Transverse colon (tissue), 4 donors: ENCODE measurements around the gene ACVR1B.

Source experiments
- EP300 ChIP-seq: sonication (generic); formaldehyde crosslinking; IDR thresholded peaks from one replicate; pipeline ENCODE4 v1.6.1; 2017; ENCODE audit warnings: antibody characterized with exemption, low read depth
- POLR2A ChIP-seq: fragments of 450-650 bp; IDR thresholded peaks from one replicate; pipeline ENCODE4 v1.6.1; 2016; ENCODE audit warnings: antibody characterized with exemption, mild to moderate bottlenecking, moderate library complexity
- POLR2AphosphoS5 ChIP-seq, 3 donors: sonication (generic); formaldehyde crosslinking; IDR thresholded peaks; one replicate each; pipeline ENCODE4 v1.6.1; 2016; ENCODE audit warnings: antibody characterized with exemption in 3 of 3
- TF ChIP-seq, protein P1 (sequence below), 5 experiments: fragments of 200-600 bp in 3 of 5; fragments of 450-650 bp in 2 of 5; sonication (generic) in 3 of 5; IDR thresholded peaks; 1 replicate in 2 of 5; 2 replicates in 3 of 5; pipeline ENCODE4 v1.5.1; 2016 to 2017; ENCODE audit warnings: antibody characterized with exemption in 5 of 5, inconsistent platforms in 3 of 5, mild to moderate bottlenecking in 2 of 5, moderate library complexity in 1 of 5

GRCh38 chr12:51975196-51975595 is 23.7 kb downstream of the ACVR1B start:
- TF ChIP-seq, protein P1, sequence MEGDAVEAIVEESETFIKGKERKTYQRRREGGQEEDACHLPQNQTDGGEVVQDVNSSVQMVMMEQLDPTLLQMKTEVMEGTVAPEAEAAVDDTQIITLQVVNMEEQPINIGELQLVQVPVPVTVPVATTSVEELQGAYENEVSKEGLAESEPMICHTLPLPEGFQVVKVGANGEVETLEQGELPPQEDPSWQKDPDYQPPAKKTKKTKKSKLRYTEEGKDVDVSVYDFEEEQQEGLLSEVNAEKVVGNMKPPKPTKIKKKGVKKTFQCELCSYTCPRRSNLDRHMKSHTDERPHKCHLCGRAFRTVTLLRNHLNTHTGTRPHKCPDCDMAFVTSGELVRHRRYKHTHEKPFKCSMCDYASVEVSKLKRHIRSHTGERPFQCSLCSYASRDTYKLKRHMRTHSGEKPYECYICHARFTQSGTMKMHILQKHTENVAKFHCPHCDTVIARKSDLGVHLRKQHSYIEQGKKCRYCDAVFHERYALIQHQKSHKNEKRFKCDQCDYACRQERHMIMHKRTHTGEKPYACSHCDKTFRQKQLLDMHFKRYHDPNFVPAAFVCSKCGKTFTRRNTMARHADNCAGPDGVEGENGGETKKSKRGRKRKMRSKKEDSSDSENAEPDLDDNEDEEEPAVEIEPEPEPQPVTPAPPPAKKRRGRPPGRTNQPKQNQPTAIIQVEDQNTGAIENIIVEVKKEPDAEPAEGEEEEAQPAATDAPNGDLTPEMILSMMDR (IDR thresholded peaks at IDR 0.05), result no peak
- TF ChIP-seq EP300, result no peak
- TF ChIP-seq POLR2AphosphoS5 (IDR thresholded peaks at IDR 0.05), result no peak
- no peak for TF ChIP-seq POLR2A
